B cell (primary cell): ENCODE results near the gene VEGFB. TPM values are rescaled to one million over a fixed set of nuclear protein-coding genes. Genes with fewer than 3 reads are reported as not detected.

Source experiments
- ATAC-seq: fragments of 200-7000 bp; cut with Tn5 transposase; one replicate; pipeline ENCODE4 v1.10.0; 2021; ENCODE audit warnings: low read depth, mild to moderate bottlenecking, moderate number of reproducible peaks, moderate library complexity
- CTCF ChIA-PET: fragments of 350-600 bp; sonication (Branson Sonifier 250); formaldehyde crosslinking; loops from one replicate; lab custom pipeline; 2021; ENCODE audit warnings: antibody characterized with exemption, inconsistent platforms; lab: Charles Lee
- POLR2A ChIA-PET: fragments of 350-600 bp; sonication (Branson Sonifier 250); formaldehyde crosslinking; loops from one replicate; lab custom pipeline; 2021; ENCODE audit warnings: antibody characterized with exemption; lab: Charles Lee
- DNase-seq: peaks from one replicate; pipeline ENCODE4 v3.0.0; 2013
- H2AFZ ChIP-seq: 2 replicates; pipeline ENCODE4 v1.6.1; 2012; ENCODE audit warnings: mild to moderate bottlenecking, low read depth, low read length; ENCODE audit not compliant: insufficient read depth, poor library complexity, severe bottlenecking
- H3K27ac ChIP-seq, 2 donors: 1 replicate in 1 of 2; 2 replicates in 1 of 2; pipeline ENCODE4 v1.5.1; 2012 to 2013; ENCODE audit warnings: low read length in 2 of 2, mild to moderate bottlenecking in 2 of 2, moderate library complexity in 1 of 2
- H3K27me3 ChIP-seq, 4 experiments: fragments of 200-600 bp in 1 of 4; sonication (generic) in 1 of 4; replicated peaks in 1 of 4; 1 replicate in 2 of 4; 2 replicates in 2 of 4; pipeline versions ENCODE4 v1.6.1 to v1.7.0; 2013 to 2016; ENCODE audit warnings: low read length in 3 of 4, mild to moderate bottlenecking in 2 of 4, mixed read lengths in 1 of 4, moderate library complexity in 1 of 4; ENCODE audit not compliant: insufficient read depth in 4 of 4, control insufficient read depth in 3 of 4; ENCODE audit errors: control extremely low read depth in 1 of 4
- H3K36me3 ChIP-seq, 2 experiments: replicated peaks in 1 of 2; 1 replicate in 1 of 2; 2 replicates in 1 of 2; pipeline versions ENCODE4 v1.6.1 to v1.7.1; 2013; ENCODE audit warnings: low read length in 1 of 2; ENCODE audit not compliant: insufficient read depth in 2 of 2, control insufficient read depth in 1 of 2; ENCODE audit errors: control extremely low read depth in 1 of 2, extremely low read depth in 1 of 2
- H3K4me1 ChIP-seq, 2 donors: fragments of 200-600 bp in 1 of 2; sonication (generic) in 1 of 2; 1 replicate in 1 of 2; 2 replicates in 1 of 2; pipeline versions ENCODE4 v1.5.1 to v1.6.1; 2013 to 2017; ENCODE audit warnings: low read length in 2 of 2; ENCODE audit not compliant: control insufficient read depth in 2 of 2, insufficient read depth in 2 of 2
- H3K4me2 ChIP-seq: replicated peaks from 2 replicates; pipeline ENCODE3; 2012; ENCODE audit warnings: mild to moderate bottlenecking, low read depth, low read length; ENCODE audit not compliant: poor library complexity, severe bottlenecking
- H3K4me3 ChIP-seq, 5 experiments: fragments of 200-600 bp in 1 of 5; sonication (generic) in 1 of 5; 1 replicate in 3 of 5; 2 replicates in 2 of 5; pipeline versions ENCODE4 v1.5.1 to v1.7.0; 2011 to 2016; ENCODE audit warnings: low read length in 4 of 5, mild to moderate bottlenecking in 4 of 5, low read depth in 2 of 5, control low read depth in 1 of 5, moderate library complexity in 1 of 5; ENCODE audit not compliant: insufficient read depth in 1 of 5; ENCODE audit errors: control extremely low read depth in 1 of 5, extremely low read depth in 1 of 5
- H3K79me2 ChIP-seq: fragments of 200-600 bp; sonication (generic); one replicate; pipeline ENCODE4 v1.6.0; 2016; ENCODE audit warnings: low read length; ENCODE audit not compliant: control insufficient read depth, insufficient read depth
- H3K9ac ChIP-seq: fragments of 200-600 bp; sonication (generic); 2 replicates; pipeline ENCODE4 v1.6.1; 2017; ENCODE audit warnings: mild to moderate bottlenecking, low read length, moderate library complexity
- H3K9me3 ChIP-seq, 3 donors: one replicate each; pipeline versions ENCODE4 v1.6.1 to v1.7.1; 2013; ENCODE audit warnings: low read length in 2 of 3; ENCODE audit not compliant: control insufficient read depth in 2 of 3, insufficient read depth in 1 of 3; ENCODE audit errors: control extremely low read depth in 1 of 3
- H4K20me1 ChIP-seq: 2 replicates; pipeline ENCODE4 v1.6.0; 2012; ENCODE audit warnings: mild to moderate bottlenecking, low read length; ENCODE audit not compliant: insufficient read depth, control insufficient read depth, poor library complexity, severe bottlenecking
- H3K27ac Mint-ChIP-seq: one replicate; pipeline ENCODE4 v1.8.0; 2021; ENCODE audit warnings: mixed read lengths
- H3K27me3 Mint-ChIP-seq: one replicate; pipeline ENCODE4 v1.8.0; 2021; ENCODE audit warnings: mixed read lengths
- H3K4me1 Mint-ChIP-seq: one replicate; pipeline ENCODE4 v1.8.0; 2021; ENCODE audit warnings: mixed read lengths
- H3K4me3 Mint-ChIP-seq: one replicate; pipeline ENCODE4 v1.8.0; 2021; ENCODE audit warnings: mixed read lengths
- H3K9me3 Mint-ChIP-seq: one replicate; pipeline ENCODE4 v1.8.0; 2022; ENCODE audit warnings: mixed read lengths; ENCODE audit not compliant: insufficient read depth
- EZH2 ChIP-seq: IDR thresholded peaks from 2 replicates; pipeline ENCODE4 v1.6.1; 2012; ENCODE audit warnings: borderline replicate concordance, low read depth, mild to moderate bottlenecking, moderate library complexity, low read length; ENCODE audit not compliant: insufficient read depth, poor library complexity, severe bottlenecking
- WGBS: methylation state at CpG from one replicate; pipeline ENCODE4 v1.1.5; 2013; ENCODE audit warnings: missing lambda C conversion rate; ENCODE audit not compliant: insufficient coverage; 5-methylcytosine and 5-hydroxymethylcytosine counted together
- intact Hi-C: fragments of 100-400 bp; cut with micrococcal nuclease; formaldehyde crosslinking; loops from one replicate; pipeline ENCODE4 v1.10.0; 2022
- polyA plus RNA-seq: library from polyadenylated mRNA; depleted of rRNA; stranded (reverse); fragments of >200 nt; gene quantifications from 2 replicates; pipeline ENCODE4 v1.2.3, GENCODE V29; 2012
- total RNA-seq, 2 donors: library from RNA; stranded (reverse); fragments of 120-200 nt in 1 of 2; gene quantifications; 1 replicate in 1 of 2; 2 replicates in 1 of 2; pipeline versions ENCODE4 v1.2.3 to v1.2.4, GENCODE V29; 2013 to 2022
- TF ChIP-seq, protein P1 (sequence below): fragments of 200-600 bp; IDR thresholded peaks from one replicate; pipeline ENCODE4 v1.8.0; 2022; ENCODE audit warnings: antibody characterized with exemption, mild to moderate bottlenecking

VEGFB gene
- total and polyA plus RNA-seq, 2 donors (not counting 1 experiment from before 2014, with no cell fraction given): 56.4 to 152 TPM

DNA sequence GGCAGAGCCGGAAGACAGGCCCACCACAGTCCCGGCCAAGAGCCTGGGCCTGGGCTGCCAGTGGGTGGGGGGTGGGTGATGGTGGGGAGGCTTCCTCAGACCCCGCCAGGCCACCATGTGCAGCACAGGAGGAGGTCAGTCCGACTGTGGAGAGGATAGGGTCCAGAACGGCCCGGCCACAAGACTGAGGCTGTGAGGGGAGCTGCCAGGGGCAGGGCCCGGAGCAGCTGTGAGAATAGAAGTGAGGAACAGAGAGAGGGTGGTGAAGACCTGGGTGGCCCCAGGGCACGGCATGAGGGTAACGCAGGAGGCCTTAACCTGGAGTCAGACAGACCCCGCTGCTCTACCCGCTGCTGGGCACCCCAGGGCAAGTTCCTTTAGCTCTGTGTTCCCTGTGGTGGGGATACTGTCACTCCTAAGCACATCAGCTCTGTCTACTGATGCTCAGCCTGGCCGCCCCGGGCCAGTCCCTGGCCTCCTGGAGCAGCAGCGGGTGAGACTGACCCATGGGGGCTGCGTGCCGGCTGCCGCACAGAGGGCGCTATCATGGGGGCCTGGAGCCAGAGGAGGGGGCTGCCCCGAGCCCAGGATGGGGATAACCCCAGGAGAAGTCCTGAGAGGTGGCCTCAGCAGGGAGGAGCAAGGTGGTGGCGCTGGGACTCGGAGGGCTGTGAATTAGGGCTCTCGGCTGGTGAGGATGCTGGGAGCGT lies 26.1 kb upstream of the VEGFB start:
- Histone ChIP-seq H3K9ac (peak overlapping the region; percentile 93), H3K4me3 (peak overlapping the region in 4 of 5 experiments; percentile 72 to 95 (median 85)), H3K27me3 (no peaks in the 10 kb centered on the region), H4K20me1 (peaks cover 37% of the 10 kb centered on the region), H3K36me3 (peaks cover 0 to 41% of the 10 kb centered on the region in 2 experiments), H3K79me2 (peaks cover 37% of the 10 kb centered on the region), H3K4me2 (peak overlapping the region; percentile 99), H2AFZ (peak overlapping the region; percentile 74), H3K27ac (peak overlapping the region; percentile 73 to 90), H3K4me1 (peaks cover 30 to 58% of the 10 kb centered on the region in 2 donors), H3K9me3 (no peaks in the 10 kb centered on the region)
- peak overlapping the region; percentile 90 for H3K4me3 Mint-ChIP-seq
- no peaks in the 10 kb centered on the region for H3K27me3 Mint-ChIP-seq
- no peak for DNase-seq
- POLR2A ChIA-PET: interaction anchor here (0.5 to 4.8 kb wide), 16 partner anchors 8 to 1543 kb away, joined by 3 to 78 read pairs (median 6); partner anchors contain the start of genes BAD, C11orf98, DNAJC4 and FKBP2
- H3K4me1 Mint-ChIP-seq: peaks cover 57% of the 10 kb centered on the region
- peak overlapping the region; percentile 96 for H3K27ac Mint-ChIP-seq
- 67% methylated on average over 21 of the region's 23 CpGs for WGBS
- intact Hi-C loops: loop anchor here (10.0 kb wide), 1 partner anchor 447 kb away; no protein-coding TSS in a partner anchor
- no peaks in the 10 kb centered on the region for H3K9me3 Mint-ChIP-seq
- TF ChIP-seq EZH2: no peak
- TF ChIP-seq, protein P1, sequence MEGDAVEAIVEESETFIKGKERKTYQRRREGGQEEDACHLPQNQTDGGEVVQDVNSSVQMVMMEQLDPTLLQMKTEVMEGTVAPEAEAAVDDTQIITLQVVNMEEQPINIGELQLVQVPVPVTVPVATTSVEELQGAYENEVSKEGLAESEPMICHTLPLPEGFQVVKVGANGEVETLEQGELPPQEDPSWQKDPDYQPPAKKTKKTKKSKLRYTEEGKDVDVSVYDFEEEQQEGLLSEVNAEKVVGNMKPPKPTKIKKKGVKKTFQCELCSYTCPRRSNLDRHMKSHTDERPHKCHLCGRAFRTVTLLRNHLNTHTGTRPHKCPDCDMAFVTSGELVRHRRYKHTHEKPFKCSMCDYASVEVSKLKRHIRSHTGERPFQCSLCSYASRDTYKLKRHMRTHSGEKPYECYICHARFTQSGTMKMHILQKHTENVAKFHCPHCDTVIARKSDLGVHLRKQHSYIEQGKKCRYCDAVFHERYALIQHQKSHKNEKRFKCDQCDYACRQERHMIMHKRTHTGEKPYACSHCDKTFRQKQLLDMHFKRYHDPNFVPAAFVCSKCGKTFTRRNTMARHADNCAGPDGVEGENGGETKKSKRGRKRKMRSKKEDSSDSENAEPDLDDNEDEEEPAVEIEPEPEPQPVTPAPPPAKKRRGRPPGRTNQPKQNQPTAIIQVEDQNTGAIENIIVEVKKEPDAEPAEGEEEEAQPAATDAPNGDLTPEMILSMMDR: no peak
- no peak for ATAC-seq
- CTCF ChIA-PET: interaction anchor here (0.6 to 10.3 kb wide), 12 partner anchors 8 to 1322 kb away, joined by 3 to 243 read pairs (median 17); partner anchors contain the start of genes CATSPERZ, ESRRA, NUDT22 and PLCB3
